GM10248 (cell line): ENCODE measurements around the gene UBTF.

ENCODE experiments used
- CTCF ChIA-PET: fragments of 300-600 bp; sonication (Branson Sonifier 250); formaldehyde crosslinking; extraction: SDS; loops from one replicate; lab custom pipeline; 2021; ENCODE audit warnings: antibody characterized with exemption; lab: Yijun Ruan, JAX
- POLR2A ChIA-PET: fragments of 350-650 bp; sonication (Branson Sonifier 250); formaldehyde crosslinking; extraction: SDS; loops from one replicate; lab custom pipeline; 2020; ENCODE audit warnings: antibody characterized with exemption; lab: Yijun Ruan, JAX
- DNase-seq: peaks from one replicate; pipeline ENCODE4 v3.0.0; 2012; ENCODE audit errors: extremely low spot score
- CTCF ChIP-seq: IDR thresholded peaks from 2 replicates; pipeline ENCODE4 v1.5.1; 2012; ENCODE audit warnings: mild to moderate bottlenecking, low read depth; ENCODE audit errors: extremely low read depth, missing control alignments, control extremely low read depth

The UBTF gene

GRCh38 chr17:44164476-44164875 is 55.0 kb downstream of the UBTF start:
- DNase-seq = no peak
- CTCF ChIA-PET = interaction anchor here (1.4 kb wide), 1 partner anchor 8 kb away, joined by 3 read pairs; no protein-coding TSS in a partner anchor
- POLR2A ChIA-PET = interaction anchor here (0.7 kb wide), 1 partner anchor 22 kb away, joined by 7 read pairs; the partner anchor contains the start of gene TMUB2
- no peak for TF ChIP-seq CTCF

- DNase-seq = no peak
- POLR2A ChIA-PET = no interaction called here
- no peak for TF ChIP-seq CTCF
- CTCF ChIA-PET = interaction anchor here (1.2 to 3.2 kb wide), 6 partner anchors 9 to 51 kb away, joined by 3 to 13 read pairs (median 4); partner anchors contain the start of gene HDAC5
Measured at GRCh38 chr17:44159519-44160210, 59.8 kb downstream of the UBTF start.

DNA sequence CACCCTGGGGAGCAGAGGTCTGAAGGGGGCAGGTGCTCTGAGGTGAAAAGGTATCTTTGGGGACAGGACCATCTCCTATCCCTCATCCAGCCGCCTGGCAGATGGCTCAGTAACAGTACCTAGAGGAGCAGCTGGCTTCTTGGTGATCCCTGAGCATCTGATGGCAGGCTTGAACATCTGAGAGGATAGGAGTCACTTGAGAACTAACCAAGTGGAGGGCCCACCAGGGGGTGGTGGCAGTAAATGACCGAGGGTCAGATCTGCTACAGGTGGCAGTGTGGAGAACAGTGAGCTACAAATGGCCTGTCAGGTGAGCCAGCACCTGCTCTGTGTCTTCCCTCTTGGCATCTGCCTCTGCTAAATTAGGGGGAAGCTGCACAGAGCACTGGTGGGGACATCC is 64.0 kb downstream of the UBTF start:
- ChIA-PET POLR2A (no interaction called here), CTCF (interaction anchor here (1.0 to 4.1 kb wide), 4 partner anchors 9 to 54 kb away, joined by 3 to 20 read pairs (median 6); partner anchors contain the start of gene HROB)
- DNase-seq = no peak
- no peak for TF ChIP-seq CTCF
